GM06990 (cell line): ENCODE results near the gene KSR1.

Source experiments
- DNase-seq: peaks from one replicate; pipeline ENCODE4 v3.0.0-alpha.2; 2011; ENCODE audit not compliant: insufficient read length; ENCODE audit errors: extremely low read depth
- H3K27me3 ChIP-seq: replicated peaks from 2 replicates; pipeline ENCODE4 v1.6.0; 2011; ENCODE audit warnings: low read length; ENCODE audit not compliant: control insufficient read depth, insufficient read depth
- H3K36me3 ChIP-seq: 2 replicates; pipeline ENCODE4 v1.5.1; 2011; ENCODE audit warnings: low read length; ENCODE audit not compliant: control insufficient read depth, insufficient read depth
- H3K4me3 ChIP-seq: replicated peaks from 2 replicates; pipeline ENCODE4 v1.5.1; 2011; ENCODE audit warnings: low read depth, mild to moderate bottlenecking, control low read depth, low read length
- TF ChIP-seq, protein P1 (sequence below): IDR thresholded peaks from 2 replicates; pipeline ENCODE4 v1.5.1; 2011; ENCODE audit warnings: low read length, control low read depth, mild to moderate bottlenecking, inconsistent platforms; ENCODE audit not compliant: insufficient read depth, poor library complexity, severe bottlenecking

The KSR1 gene

DNA sequence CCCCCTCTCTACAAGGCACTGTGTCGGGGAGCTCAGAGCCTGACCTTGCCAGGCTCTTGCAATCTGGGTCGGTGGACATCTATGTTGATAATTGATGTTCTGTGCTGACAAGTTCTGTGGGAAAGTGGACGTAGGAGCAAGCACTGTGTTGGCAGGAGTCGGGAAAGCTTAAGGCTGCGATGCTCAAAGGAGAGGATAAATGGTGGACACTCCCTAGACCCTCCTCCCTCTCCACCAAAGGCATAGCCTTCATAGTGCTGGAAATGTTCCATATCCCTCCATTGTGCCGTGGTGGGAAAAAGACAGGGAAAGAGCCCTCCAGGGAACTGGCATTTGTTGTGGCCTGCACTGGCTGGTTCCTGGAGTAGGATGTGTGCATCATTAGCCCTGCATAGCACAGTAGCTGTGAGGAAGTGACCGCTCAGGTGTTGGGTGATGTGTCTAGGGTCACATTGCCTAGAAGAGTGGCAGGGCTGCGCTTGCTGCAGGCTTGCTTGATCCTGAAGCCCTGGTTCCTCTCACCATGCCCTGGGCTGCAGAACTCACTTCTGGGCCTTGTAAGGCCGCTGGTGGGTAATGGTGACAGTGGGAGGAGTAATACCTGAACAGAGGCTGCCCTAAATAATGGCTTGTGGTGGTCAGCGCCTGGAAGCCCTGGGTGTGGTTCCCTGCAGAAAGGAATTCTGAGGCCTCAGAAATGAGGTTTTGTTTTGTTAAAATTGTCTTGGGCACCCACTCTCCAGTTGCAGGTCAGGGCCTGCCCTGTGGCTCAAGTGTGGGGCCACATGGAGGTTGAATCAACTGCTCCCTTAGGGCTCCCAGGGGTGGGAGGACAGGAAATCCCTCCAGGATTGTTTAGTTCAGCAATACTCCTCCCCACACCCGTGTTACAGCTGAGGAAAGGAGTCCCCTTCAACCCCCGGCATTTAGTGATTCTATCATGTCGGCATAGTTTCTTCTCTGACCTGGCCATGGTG, 62.6 kb downstream of the KSR1 start:
- DNase-seq, result no peak
- no peaks in the 10 kb centered on the region; the same call in 1 of the 2 replicates for H3K36me3 ChIP-seq
- H3K27me3 ChIP-seq, result no peaks in the 10 kb centered on the region
- H3K4me3 ChIP-seq, result peak overlapping the region; percentile 35; the same call in 1 of the 2 replicates
- TF ChIP-seq, protein P1, sequence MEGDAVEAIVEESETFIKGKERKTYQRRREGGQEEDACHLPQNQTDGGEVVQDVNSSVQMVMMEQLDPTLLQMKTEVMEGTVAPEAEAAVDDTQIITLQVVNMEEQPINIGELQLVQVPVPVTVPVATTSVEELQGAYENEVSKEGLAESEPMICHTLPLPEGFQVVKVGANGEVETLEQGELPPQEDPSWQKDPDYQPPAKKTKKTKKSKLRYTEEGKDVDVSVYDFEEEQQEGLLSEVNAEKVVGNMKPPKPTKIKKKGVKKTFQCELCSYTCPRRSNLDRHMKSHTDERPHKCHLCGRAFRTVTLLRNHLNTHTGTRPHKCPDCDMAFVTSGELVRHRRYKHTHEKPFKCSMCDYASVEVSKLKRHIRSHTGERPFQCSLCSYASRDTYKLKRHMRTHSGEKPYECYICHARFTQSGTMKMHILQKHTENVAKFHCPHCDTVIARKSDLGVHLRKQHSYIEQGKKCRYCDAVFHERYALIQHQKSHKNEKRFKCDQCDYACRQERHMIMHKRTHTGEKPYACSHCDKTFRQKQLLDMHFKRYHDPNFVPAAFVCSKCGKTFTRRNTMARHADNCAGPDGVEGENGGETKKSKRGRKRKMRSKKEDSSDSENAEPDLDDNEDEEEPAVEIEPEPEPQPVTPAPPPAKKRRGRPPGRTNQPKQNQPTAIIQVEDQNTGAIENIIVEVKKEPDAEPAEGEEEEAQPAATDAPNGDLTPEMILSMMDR, result no peak

DNA sequence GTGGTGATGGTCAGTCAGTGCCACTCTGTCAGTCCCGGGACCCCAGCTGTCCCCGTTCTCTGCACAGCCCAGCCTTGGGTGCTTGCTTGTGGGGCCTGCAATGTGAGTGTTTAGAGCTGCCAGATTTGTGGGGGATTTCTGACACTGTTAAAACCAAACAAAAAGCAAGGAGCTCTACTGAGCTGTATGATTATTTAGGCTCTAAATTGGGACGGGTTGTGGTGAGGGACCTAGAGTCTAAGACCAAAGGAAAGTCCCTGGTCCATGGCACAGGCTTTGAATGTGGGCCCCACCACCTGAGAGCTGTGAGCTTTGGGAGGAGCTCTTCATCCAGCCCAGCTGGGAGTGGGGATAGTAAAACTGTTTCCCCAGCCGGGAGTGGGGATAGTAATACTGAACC, 63.3 kb downstream of the KSR1 start:
- TF ChIP-seq, protein P1, result no peak
- H3K4me3 ChIP-seq, result peak overlapping the region; percentile 35; the same call in 1 of the 2 replicates
- no peaks in the 10 kb centered on the region; the same call in 1 of the 2 replicates for H3K36me3 ChIP-seq
- DNase-seq, result peak; percentile 57
- H3K27me3 ChIP-seq, result no peaks in the 10 kb centered on the region

DNA sequence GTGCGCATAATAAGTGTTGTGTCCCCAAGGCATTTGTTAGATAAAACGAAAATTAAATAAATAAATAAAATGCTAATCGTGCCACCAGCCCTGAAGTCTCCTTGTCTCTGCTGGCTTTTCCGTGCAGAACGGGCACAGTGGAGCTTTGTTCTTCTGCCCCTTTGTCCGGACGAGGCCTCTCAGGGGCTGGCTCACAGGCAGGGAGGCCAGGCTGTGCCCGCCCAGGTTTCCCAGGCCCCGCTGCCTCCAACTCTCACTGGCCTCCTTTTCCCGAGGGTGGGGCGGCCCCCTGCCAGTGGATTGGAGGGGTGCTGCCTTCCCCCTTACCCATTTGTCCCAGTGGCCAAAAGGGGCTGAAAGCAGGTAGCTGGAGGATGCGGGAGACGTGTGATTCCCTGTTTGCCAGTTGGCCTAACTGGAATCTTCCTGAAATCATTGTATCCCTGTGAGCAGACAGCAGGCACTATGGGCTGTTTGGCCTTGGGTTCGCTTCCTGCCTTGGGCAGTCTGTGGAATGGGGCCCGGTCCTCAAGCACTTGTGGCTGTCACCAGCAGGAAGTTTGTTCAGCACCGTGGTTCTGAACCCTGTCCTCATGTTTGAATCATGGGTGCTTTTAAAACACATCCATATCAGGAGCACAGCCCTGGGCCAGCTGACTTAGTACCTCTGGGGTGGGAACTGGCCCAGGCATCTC, 64.4 kb downstream of the KSR1 start:
- DNase-seq, result no peak
- Histone ChIP-seq H3K27me3 (no peaks in the 10 kb centered on the region), H3K4me3 (no peak overlapping the region), H3K36me3 (no peaks in the 10 kb centered on the region; the same call in 1 of the 2 replicates)
- TF ChIP-seq, protein P1, result no peak

DNA sequence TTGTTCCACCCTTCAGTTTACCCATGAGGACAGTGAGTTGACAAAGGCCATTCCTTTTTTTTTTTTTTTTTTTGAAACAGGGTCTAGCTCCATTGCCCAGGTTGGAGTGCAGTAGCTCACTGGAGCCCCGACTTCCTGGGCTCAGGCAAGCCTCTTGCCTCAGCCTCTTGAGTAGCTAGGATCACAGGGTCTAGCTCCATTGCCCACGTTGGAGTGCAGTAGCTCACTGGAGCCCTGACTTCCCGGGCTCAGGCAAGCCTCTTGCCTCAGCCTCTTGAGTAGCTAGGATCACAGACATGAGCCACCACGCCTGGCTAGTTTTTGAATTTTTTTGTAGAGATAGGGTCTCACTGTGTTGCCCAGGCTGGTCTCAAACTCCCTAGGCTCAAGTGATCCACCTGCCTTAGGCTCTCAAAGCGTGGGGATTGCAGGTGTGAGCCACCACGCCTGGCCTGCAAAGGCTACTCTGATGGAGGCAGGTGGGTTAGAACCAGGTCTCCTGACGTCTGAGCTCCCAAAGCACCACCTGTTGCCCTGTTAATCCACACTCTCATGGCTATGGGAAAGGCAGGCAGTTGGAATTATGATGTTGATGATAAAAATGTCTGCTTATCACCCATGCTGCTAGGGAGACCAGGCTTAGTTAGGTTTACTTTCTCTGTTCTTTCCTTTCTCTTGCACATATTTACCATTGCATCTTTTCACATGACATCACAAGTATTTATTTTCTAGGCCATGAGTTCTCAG, 65.2 kb downstream of the KSR1 start:
- DNase-seq, result no peak
- TF ChIP-seq, protein P1, result no peak
- H3K4me3 ChIP-seq, result no peak overlapping the region
- H3K27me3 ChIP-seq, result no peaks in the 10 kb centered on the region
- no peaks in the 10 kb centered on the region; the same call in 1 of the 2 replicates for H3K36me3 ChIP-seq

DNA sequence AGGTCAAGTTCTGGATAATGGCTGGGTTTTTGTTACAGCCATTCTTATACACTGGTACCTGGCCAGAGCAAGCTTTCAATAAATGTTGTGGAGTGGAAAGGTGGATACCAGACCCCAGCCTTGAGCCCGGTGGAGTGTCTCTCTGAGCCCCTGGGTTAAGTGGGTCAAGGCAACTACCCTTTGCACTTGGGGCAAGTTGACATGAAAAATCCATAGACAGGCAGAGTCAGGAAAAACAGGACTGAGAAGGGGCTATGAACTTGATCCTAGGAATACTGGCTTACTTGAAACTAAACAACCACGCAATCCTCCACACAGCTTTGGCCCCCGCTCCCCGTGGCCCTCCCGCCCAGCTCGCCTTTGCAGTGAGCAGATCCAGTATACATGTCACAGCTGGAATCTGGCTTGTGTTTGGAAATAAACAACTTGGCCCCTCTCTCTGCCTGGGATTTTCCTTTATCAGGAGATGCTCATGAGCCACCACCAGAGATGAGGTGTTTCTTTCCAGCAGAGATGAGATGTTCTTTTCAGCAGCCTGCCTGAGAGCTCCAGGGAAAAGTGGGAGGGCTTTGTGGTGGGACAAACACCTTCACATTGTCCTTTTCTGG, 65.9 kb downstream of the KSR1 start:
- no peak overlapping the region for H3K4me3 ChIP-seq
- no peaks in the 10 kb centered on the region for H3K27me3 ChIP-seq
- TF ChIP-seq, protein P1, result no peak
- no peaks in the 10 kb centered on the region; the same call in 1 of the 2 replicates for H3K36me3 ChIP-seq
- no peak for DNase-seq
